GM12878 (cell line): ENCODE measurements around the gene SUPT6H. TPM values are rescaled to one million over a fixed set of nuclear protein-coding genes. Genes with fewer than 3 reads are reported as not detected.

ENCODE experiments used
- CTCF ChIP-seq, 3 experiments: IDR thresholded peaks in 2 of 3; conservative IDR thresholded peaks in 1 of 3; 2 replicates each; pipeline ENCODE4 v1.5.1; 2011; ENCODE audit warnings: low read depth in 3 of 3, low read length in 3 of 3, mild to moderate bottlenecking in 3 of 3, control low read depth in 2 of 3, moderate library complexity in 2 of 3, inconsistent platforms in 1 of 3, mixed read lengths in 1 of 3; ENCODE audit not compliant: control insufficient read depth in 2 of 3, insufficient read depth in 1 of 3; ENCODE audit errors: extremely low read depth in 1 of 3
- E2F8 ChIP-seq: fragments of 450-650 bp; IDR thresholded peaks from 2 replicates; pipeline ENCODE4 v1.6.1; 2018; ENCODE audit warnings: mild to moderate bottlenecking, low read depth, moderate library complexity; ENCODE audit not compliant: partially characterized antibody
- EED ChIP-seq: sonication (generic); IDR thresholded peaks from 2 replicates; pipeline ENCODE4 v1.6.1; 2016; ENCODE audit warnings: antibody characterized with exemption, low read depth
- MAX ChIP-seq: IDR thresholded peaks from 2 replicates; pipeline ENCODE4 v1.6.1; 2012; ENCODE audit warnings: low read depth, low read length, improper control_type of control experiment
- MEF2B ChIP-seq: fragments of 450-650 bp; IDR thresholded peaks from 2 replicates; pipeline ENCODE4 v1.6.1; 2018; ENCODE audit warnings: mild to moderate bottlenecking, moderate library complexity; ENCODE audit not compliant: partially characterized antibody, poor library complexity, severe bottlenecking
- MXI1 ChIP-seq: fragments of 150-350 bp; IDR thresholded peaks from 2 replicates; pipeline ENCODE4 v1.6.1; 2011; ENCODE audit warnings: low read depth, mild to moderate bottlenecking, inconsistent platforms, low read length, improper control_type of control experiment
- NR2C1 ChIP-seq: fragments of 450-650 bp; IDR thresholded peaks from 2 replicates; pipeline ENCODE4 v1.6.1; 2017; ENCODE audit warnings: antibody characterized with exemption, mild to moderate bottlenecking, moderate library complexity
- POLR2A ChIP-seq: IDR thresholded peaks from 2 replicates; pipeline ENCODE4 v1.6.1; 2011; ENCODE audit warnings: low read depth, mild to moderate bottlenecking, low read length
- YY1 ChIP-seq: IDR thresholded peaks from 2 replicates; pipeline ENCODE4 v1.6.1; 2011; ENCODE audit warnings: low read depth, mild to moderate bottlenecking, low read length
- ZNF217 ChIP-seq: fragments of 450-650 bp; IDR thresholded peaks from 2 replicates; pipeline ENCODE4 v1.6.1; 2017; ENCODE audit warnings: antibody characterized with exemption, mild to moderate bottlenecking
- ZSCAN29 ChIP-seq: fragments of 450-650 bp; IDR thresholded peaks from 2 replicates; pipeline ENCODE4 v1.6.1; 2017; ENCODE audit warnings: mild to moderate bottlenecking, moderate library complexity
- polyA plus RNA-seq, 11 experiments: library from polyadenylated mRNA; depleted of rRNA in 4 of 11; unstranded in 6 of 11; stranded (reverse) in 5 of 11; fragments of >200 nt; fragmentation: Nextera tagmentation in 4 of 11; fragmentation: Illumina TruSeq in 1 of 11; extraction: Ambion mirVana in 4 of 11; extraction: Trizol in 1 of 11; gene quantifications; 1 replicate in 1 of 11; 2 replicates in 10 of 11; pipeline versions ENCODE4 v1.2.1 to v1.2.3, GENCODE V29; 2011 to 2016; ENCODE audit warnings: inconsistent platforms in 2 of 11, missing spikeins in 2 of 11, low read depth in 1 of 11
- total RNA-seq, 4 experiments: library from RNA; depleted of rRNA in 3 of 4; stranded (reverse); fragments of >200 nt in 3 of 4; fragmentation: Illumina TruSeq in 1 of 4; extraction: Trizol in 1 of 4; gene quantifications; 2 replicates each; pipeline versions ENCODE4 v1.2.1 to v1.2.3, GENCODE V29; 2013 to 2021

SUPT6H gene
- total and polyA plus RNA-seq, 10 of the 15 experiments (the other 5 are each of a cell fraction or from before 2014, with no cell fraction given) = 1.7 to 58.8 (median 37.7) TPM

GRCh38 chr17:28712032-28712704, 50.2 kb downstream of the SUPT6H start (continued):
- TF ChIP-seq NR2C1 (no peak), ZSCAN29 (no peak), MXI1 (no peak), ZNF217 (no peak), MEF2B (no peak), MAX (0 out of 2 replicates have a peak, but pooled peaks have one; percentile 18), YY1 (peak; percentile 88), CTCF (IDR thresholded peaks at IDR 0.05 in 2 of 3, conservative IDR thresholded peaks at IDR 0.05 in 1 of 3; ENCODE audit: control insufficient read depth in 2 of 3, extremely low read depth in 1 of 3, insufficient read depth in 1 of 3, low read depth in 3 of 3, low read length in 3 of 3) (peak; percentile 6 to 23 (median 7); a peak in 3 of 6 replicates), EED (peak; percentile 24; the same call in 1 of the 2 replicates), E2F8 (no peak), POLR2A (0 out of 2 replicates have a peak, but pooled peaks have one; percentile 37)
